ENCODE measurements around the gene MAFB.

Gene MAFB

DNA sequence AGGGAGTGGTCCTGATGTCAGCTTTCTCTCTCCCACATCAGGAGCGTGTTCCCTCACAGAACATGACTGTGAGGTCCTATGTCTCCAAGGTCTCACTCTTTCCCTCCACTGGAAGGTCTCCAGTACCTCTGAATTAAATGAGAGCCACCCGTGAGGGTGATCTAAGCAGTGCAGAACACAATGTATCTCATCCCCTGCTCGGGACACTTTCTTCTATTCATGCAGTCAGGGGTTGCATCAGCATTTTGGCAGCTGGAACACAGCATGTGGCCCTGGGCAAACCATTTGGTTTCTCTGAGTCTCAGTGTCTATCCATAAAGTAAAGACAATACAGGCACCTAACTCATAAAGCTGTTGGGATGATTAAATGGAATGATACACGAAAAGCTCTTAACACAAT is 34.2 kb downstream of the MAFB start:
- DNase-seq: no peak

DNA sequence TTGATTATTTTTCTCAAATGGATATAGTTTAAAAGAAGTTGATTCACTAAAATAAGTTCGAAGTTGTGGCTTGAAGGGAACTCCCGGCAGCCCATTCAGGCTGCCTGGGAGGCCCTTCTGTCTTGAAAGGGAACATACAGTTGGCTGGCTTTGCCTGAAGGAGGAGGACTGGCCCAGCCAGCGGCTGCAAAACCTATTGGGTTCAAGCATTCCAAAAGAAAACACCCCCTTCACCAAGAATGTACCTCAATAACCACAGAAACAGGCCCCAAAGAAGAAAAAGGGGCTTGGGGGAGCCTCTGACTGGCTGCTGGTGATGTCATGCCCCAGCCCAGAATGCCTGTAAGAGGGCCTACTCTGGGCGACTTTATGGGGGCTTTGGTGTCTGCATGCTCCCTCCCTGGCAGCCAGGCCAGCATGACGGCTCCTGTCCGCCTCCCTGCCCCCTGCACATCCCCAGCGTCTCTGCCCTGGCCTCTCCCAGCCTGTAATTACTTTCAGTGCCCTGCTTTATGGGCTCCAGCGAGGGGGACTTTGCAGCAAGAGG is 36.5 kb downstream of the MAFB start:
- no peak for DNase-seq

DNA sequence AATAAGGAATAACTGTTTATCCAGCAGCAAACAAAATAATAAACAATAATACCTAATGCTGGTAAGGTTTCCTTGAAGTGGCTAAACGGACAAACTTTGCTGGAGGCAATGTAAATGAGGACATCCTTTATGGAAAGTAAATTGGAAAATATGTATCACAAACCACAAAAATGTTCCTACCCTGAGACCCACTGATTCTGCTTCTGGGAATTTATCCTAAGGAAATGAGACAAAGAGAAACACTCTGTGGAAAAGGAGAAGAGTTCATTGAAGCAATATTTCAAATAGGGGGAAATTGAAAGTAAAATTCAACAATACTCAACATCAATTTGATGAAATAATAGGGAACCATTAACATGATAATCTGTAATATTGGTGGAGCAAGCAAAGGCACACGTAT is 37.9 kb downstream of the MAFB start:
- no peak for DNase-seq

DNA sequence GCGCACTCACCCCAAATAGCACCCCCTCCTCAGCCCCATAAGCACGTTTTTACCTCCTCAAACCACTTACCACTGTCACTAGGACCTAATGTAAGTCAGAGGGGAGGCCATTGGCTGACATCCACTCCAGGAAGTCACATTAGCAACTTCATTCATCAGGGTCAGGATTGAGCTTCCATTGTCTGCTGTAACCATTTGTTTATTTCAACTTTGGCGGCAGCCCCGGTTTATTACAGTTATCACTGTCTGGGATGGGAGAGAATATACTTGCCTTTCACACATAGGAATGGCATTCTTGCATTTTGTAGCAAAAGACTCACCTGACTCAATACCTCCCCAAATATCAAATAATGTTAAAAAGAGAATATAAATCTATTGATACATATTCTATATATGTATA is 38.3 kb downstream of the MAFB start:
- no peak for DNase-seq

DNA sequence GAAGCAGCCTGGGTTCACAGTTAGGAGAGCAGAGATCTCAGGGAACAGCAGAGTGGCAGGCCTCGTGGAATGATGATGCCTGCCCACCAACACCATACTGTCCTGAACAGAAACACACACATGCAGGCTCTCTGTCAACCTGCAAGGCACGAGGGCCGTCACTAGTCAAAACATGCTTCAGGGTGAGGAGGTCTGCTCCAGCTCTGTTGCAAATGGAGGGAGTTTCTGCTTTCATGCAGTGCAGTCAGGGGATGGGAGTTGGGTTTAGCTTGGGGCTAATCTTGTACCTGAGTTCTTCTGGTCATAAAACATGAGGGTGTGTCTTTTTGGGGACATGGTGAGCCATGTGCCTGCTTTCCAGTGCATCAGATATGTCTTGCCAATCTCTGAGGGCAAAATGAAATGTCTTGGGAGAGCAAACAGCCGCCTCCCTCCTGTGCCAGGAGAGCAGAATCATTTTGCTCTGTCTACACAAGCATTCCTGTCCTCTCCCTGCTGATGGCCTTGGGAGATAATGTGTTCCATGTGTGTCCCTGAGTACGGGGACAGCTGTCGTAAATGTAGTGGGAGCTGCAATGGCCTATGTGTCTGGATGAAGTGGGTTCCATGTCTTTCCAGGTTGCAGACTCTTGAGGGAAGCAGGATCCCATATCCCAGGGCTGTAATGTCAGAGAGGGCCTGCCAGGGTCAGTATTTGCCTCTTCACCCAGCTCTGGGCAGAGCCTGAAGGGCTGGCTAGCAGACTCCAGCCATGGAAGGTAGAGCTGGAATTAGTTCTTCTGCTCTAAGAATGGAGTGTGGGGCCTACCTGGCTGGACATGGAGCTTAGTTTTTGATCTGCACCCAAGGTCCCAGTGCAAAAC is 40.6 kb downstream of the MAFB start:
- no peak for DNase-seq

DNA sequence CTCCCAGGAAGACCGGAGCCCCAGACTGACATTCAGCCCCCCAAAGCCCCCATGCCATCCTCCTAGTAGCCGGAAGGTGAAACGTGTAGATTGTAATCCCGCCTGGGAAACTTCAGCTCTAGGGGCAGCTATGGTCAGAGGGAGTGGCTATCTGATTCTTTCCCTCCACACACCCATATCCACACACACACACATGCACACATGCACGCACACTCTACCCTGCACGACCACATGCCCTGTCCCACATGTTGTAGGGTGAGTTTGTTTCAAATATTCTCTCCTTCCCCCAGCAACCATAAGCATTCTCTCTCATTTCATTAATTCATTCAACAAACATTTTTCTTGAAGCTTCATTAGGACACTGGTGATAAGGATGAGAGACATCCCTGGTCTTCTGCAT is 42.2 kb downstream of the MAFB start:
- no peak for DNase-seq

DNA sequence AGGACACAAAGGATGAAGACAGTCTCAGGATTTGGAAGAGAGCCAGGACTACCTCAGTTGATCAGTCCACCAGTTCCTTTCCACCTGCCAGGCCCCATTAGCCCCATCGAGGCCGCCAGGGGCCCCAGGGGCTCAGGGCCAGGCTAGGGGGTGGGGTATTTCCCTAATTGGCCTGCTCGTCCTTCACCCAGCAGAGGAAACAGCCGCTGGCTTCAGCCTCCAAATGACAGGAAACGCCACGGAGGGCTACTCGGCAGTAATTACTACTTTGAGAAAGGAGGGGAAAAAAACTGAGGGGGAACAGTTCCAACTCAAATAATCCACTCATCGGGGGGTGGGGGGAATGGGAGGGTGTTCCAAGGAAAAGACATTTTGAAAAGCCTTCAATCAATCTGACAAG is 42.7 kb downstream of the MAFB start:
- no peak for DNase-seq

DNA sequence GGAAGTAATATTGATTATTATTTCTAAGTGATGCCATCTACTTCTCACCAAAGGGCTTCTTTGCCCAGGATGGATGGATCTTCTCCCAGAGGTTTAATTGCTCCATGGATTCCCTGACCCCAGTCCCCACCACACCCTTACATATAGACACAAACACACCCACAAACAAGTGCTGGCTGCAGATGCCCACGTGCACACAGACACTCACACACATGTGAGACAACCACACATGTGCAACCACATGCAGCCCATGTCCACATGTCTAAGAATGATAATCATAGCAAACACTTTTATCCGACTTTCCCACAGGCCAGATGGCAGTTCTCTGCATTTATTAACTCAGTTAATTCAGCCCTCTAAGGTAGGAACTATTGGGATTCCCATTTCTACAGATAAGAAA is 44.2 kb downstream of the MAFB start:
- no peak for DNase-seq

DNA sequence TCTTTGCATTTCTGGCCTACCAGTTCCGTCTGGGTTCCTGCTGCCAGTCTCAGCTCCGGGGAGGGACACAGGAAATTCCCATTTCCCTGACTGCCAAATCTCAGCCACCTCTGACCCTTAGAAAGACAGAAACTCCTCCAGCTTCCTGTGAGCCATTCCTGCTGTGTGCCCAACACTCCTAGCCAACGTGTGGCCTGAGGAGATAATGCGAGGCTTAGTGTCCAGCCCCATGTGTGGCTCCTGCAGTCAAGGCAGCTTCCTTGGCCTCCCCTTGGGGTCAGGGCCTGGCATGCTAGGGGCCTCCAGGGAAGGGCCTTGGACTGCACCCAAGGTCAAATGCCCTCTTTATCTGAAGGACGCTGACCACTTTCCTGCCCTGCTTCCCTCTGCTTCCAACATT is 45.1 kb downstream of the MAFB start:
- no peak for DNase-seq

DNA sequence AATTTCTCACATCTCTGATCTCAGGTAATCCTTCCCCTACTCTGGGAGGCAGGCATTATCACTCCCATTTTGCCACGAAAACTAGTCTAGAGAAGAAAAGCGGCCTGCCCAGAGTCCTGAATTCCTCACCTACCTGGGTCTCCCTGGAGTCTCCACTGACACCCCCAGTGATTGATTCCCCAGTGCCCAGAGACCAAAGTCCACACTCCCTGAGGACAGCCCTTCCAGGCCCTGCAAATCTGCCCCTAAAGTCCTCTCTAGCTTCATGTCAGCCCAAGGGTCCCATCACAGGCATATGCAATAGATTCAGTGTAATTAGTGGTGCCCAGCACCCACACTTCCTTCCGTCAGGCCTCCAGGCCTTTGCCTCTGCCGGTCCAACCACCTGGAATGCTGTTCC is 47.2 kb downstream of the MAFB start:
- DNase-seq: no peak

DNA sequence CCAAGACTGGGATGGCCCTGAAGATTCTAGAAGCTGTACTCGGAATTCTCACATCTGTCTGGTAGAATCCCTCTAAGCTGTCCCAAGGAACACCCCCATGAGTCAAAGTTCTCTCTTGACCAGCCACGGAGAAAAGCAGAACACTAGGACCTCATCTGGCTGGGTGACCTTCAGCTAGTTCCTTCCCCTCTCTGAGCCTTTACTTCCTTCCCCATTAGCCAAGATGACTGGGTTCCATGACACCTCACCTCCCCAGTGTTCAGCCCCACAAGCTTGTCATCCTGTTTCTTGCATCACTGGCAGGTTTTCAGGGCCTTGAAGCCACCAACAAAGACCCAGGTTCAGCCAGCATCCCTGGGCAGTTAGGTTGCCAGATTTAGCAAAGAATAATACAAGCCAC is 47.8 kb downstream of the MAFB start:
- no peak for DNase-seq

DNA sequence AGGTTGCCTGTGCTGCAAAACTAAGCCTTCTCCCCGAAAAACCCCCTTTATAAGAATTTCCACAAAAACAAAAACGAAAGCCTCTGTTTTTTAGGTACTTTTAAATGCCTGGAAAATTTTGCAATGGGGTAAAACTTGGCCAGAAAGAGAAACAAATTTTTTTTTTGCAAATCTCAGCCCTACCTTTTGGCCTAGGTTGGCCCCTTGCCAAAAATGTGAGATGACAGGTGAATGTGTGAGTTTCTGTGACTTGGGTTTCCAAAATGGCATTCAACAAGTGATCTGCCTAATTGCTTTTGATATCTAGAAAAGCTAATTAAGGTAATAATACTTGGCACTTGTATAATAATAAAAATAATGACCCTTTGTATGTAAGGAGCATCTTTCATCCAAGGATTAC is 48.4 kb downstream of the MAFB start:
- DNase-seq: no peak

DNA sequence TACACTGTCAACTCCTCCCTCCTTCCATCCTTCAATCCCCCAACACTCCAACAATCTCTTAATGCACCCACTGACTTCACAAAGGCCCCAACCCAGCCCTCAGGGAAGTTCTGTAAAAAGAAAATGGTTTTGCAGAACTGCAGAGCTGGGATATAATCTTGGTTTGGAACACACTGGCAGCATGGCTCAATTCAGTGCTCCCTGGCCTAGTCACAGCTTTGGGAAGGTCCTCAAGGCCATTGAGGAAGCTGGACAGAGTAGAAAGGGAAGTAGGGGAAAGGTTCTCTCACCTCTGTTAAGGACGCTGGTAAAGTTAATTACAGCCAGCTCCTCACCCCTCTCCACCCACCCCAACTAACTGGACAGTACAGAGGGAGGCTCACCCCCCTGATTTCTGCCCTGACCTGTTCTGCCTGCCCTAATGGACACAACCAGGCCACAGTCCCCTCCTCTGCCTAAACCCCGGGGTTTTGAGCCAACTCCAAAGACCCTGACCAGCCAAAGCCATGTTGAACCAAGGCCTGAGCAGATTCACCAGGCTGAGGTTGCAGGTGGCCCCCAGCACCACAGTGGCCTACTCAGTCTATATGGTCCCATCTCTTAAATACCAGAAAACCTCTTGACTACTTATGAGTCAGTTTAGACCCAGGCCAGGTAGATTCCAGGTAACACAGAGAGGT is 49.2 kb downstream of the MAFB start:
- no peak for DNase-seq

DNA sequence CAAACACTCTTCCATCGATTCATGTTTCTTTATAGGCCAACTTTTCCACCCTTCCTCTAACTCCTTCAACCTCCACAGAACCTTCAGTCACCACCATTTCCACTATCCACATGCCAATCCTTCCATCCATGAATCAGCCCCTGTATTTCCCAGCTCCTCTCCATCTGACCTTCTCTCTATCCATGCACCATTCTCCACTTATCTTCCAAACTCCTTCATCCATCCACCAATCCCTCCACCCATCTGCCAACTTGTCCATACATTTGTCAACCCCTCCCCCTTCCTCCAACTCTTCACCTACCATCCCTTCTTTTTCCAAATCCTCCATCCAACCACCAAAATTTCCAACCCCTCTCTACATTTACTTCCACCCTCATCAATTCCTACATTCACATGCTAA is 49.9 kb downstream of the MAFB start:
- no peak for DNase-seq

DNA sequence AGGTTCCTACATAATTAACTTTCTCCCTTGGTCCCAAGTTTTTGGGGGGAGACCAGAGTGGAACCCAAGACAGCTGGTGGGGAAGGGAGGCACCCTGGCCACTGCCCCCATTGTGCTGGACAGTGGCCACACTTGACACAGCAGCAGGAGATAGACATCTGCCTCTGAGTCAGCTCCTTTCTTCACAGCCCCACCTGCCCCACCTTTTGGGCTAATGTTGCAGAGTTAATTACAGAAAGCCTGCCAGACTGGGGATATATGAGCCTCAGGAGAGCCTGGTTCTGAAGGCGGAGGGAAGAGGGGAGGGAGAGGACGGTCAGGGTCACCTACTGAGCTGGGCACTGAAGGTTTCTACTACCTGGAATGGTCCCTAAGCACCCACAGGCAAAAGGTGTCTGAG is 50.6 kb downstream of the MAFB start:
- DNase-seq: no peak

DNA sequence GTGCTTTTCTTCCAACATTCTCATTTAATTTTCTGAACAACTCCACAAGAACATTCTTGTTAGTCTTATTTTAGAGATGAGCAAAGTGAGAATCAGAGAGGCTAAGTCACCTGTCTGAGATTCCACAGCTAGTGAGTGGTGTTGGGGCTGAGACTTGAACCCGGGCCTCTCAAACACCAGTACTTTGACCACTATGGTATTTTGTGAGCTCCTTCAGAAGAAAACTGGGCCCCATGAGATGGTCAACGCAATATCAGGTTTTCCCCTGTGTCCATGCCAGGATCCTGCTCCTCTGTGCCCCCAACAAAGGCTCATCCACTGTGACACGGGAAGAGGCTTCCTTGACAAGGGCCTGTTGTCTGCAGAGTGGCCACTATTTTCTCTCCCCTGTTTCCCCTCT is 51.9 kb downstream of the MAFB start:
- DNase-seq: no peak

DNA sequence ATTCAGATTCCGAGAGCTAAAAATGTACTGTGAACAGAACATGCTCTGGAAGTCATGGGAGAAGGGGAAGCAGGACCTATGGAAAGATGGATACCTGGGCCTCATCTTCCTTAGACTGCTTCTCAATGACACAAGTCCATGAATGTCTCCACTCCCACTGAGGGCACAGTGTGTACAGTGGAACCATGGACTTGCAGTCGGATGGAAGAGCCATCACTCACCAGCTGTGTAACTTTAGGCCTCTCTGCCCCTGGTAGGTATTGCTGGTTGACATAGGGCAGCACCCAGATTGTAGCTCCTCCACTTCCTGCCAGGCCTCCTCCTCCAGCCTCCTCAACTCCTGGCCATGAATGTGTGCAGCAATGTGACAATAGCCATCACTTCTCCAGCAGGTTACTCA is 52.5 kb downstream of the MAFB start:
- DNase-seq: no peak

DNA sequence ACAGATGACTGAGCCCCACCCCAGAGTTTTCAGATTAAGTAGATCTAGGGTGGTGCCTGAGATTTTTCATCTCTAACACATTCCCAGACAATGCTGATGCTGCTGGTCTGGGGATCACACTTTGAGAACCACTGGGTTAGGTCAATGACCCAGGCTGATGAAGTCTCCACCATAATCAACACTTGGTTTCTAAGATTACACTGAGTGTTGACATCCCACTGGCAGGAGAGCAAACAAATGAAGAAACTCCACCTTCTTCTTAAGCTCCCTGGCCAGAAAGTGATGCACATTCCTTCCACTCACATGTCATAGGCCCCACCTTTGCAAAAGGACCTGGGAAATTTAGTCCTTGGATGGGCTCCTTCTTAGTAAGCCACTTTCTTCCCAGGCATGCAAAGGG is 53.1 kb downstream of the MAFB start:
- no peak for DNase-seq
